H9 (cell line): ENCODE data around the gene ABHD12. TPM values are rescaled to one million over a fixed set of nuclear protein-coding genes. Genes with fewer than 3 reads are reported as not detected.

ENCODE experiments used
- DNase-seq: peaks from one replicate; pipeline ENCODE4 v3.0.0-alpha.2; 2017
- H2AFZ ChIP-seq: one replicate; pipeline ENCODE4 v1.6.1; 2013; ENCODE audit warnings: mild to moderate bottlenecking, low read length, control low read depth, moderate library complexity
- H2AK5ac ChIP-seq: 2 replicates; pipeline ENCODE4 v1.6.1; 2013; ENCODE audit warnings: low read length, control low read depth, mixed read lengths; ENCODE audit not compliant: insufficient read length
- H2BK120ac ChIP-seq: one replicate; pipeline ENCODE4 v1.6.1; 2013; ENCODE audit warnings: low read depth, mild to moderate bottlenecking, low read length, control low read depth, inconsistent platforms; ENCODE audit not compliant: poor library complexity, severe bottlenecking
- H2BK12ac ChIP-seq: 2 replicates; pipeline ENCODE4 v1.6.1; 2013; ENCODE audit warnings: low read length, control low read depth, mixed read lengths, low read depth; ENCODE audit not compliant: insufficient read length
- H2BK15ac ChIP-seq: 2 replicates; pipeline ENCODE4 v1.6.1; 2013; ENCODE audit warnings: low read depth, low read length, control low read depth
- H2BK20ac ChIP-seq: one replicate; pipeline ENCODE4 v1.6.1; 2013; ENCODE audit warnings: low read depth, mild to moderate bottlenecking, low read length, control low read depth, inconsistent platforms; ENCODE audit not compliant: poor library complexity, severe bottlenecking
- H2BK5ac ChIP-seq: 2 replicates; pipeline ENCODE4 v1.6.1; 2013; ENCODE audit warnings: low read length, control low read depth, mixed read lengths; ENCODE audit not compliant: insufficient read length
- H3K14ac ChIP-seq: 2 replicates; pipeline ENCODE4 v1.6.1; 2013; ENCODE audit warnings: low read length, control low read depth; ENCODE audit not compliant: insufficient read depth
- H3K18ac ChIP-seq: 2 replicates; pipeline ENCODE4 v1.6.1; 2013; ENCODE audit warnings: low read depth, mild to moderate bottlenecking, mixed read lengths, low read length, control low read depth; ENCODE audit not compliant: insufficient read length
- H3K23ac ChIP-seq: 2 replicates; pipeline ENCODE4 v1.6.1; 2013; ENCODE audit warnings: low read length, control low read depth, mixed read lengths, low read depth; ENCODE audit not compliant: insufficient read length
- H3K23me2 ChIP-seq: 2 replicates; pipeline ENCODE4 v1.6.1; 2013; ENCODE audit warnings: low read depth, mild to moderate bottlenecking, mixed read lengths, low read length, control low read depth; ENCODE audit not compliant: insufficient read length, poor library complexity, severe bottlenecking
- H3K27ac ChIP-seq: 2 replicates; pipeline ENCODE4 v1.5.1; 2013; ENCODE audit warnings: low read length, control low read depth, mixed read lengths, low read depth; ENCODE audit not compliant: insufficient read length
- H3K27me3 ChIP-seq: 2 replicates; pipeline ENCODE4 v1.6.1; 2013; ENCODE audit warnings: low read length, control low read depth, inconsistent platforms; ENCODE audit not compliant: insufficient read depth
- H3K4ac ChIP-seq: 2 replicates; pipeline ENCODE4 v1.6.1; 2013; ENCODE audit warnings: low read depth, mild to moderate bottlenecking, control low read depth, inconsistent platforms, low read length, moderate library complexity
- H3K4me1 ChIP-seq: 2 replicates; pipeline ENCODE4 v1.6.1; 2013; ENCODE audit warnings: low read length, control low read depth, inconsistent platforms; ENCODE audit not compliant: insufficient read depth
- H3K4me2 ChIP-seq: 2 replicates; pipeline ENCODE4 v1.6.1; 2013; ENCODE audit warnings: low read length, control low read depth, mixed read lengths; ENCODE audit not compliant: insufficient read length, insufficient read depth
- H3K56ac ChIP-seq: 2 replicates; pipeline ENCODE4 v1.6.1; 2013; ENCODE audit warnings: low read depth, mild to moderate bottlenecking, mixed read lengths, low read length, control low read depth; ENCODE audit not compliant: insufficient read length
- H3K79me1 ChIP-seq: 2 replicates; pipeline ENCODE4 v1.6.1; 2013; ENCODE audit warnings: low read depth, mild to moderate bottlenecking, moderate library complexity, low read length, control low read depth, inconsistent platforms; ENCODE audit not compliant: insufficient read depth, poor library complexity, severe bottlenecking
- H3K79me2 ChIP-seq: 2 replicates; pipeline ENCODE4 v1.6.1; 2013; ENCODE audit warnings: low read length, control low read depth, inconsistent platforms; ENCODE audit not compliant: insufficient read depth
- H3K9ac ChIP-seq: 2 replicates; pipeline ENCODE4 v1.6.1; 2013; ENCODE audit warnings: low read length, control low read depth, mixed read lengths; ENCODE audit not compliant: insufficient read length; ENCODE audit errors: extremely low read depth
- H3K9me3 ChIP-seq: one replicate; pipeline ENCODE4 v1.6.1; 2013; ENCODE audit warnings: low read depth, low read length, inconsistent platforms; ENCODE audit not compliant: control insufficient read depth
- H3T11ph ChIP-seq: one replicate; pipeline ENCODE4 v1.6.1; 2013; ENCODE audit warnings: mild to moderate bottlenecking, low read length, control low read depth, inconsistent platforms
- H4K20me1 ChIP-seq: one replicate; pipeline ENCODE4 v1.6.1; 2013; ENCODE audit not compliant: control insufficient read depth, insufficient read length, insufficient read depth
- H4K5ac ChIP-seq: 2 replicates; pipeline ENCODE4 v1.6.1; 2013; ENCODE audit warnings: low read depth, mild to moderate bottlenecking, mixed read lengths, low read length, control low read depth; ENCODE audit not compliant: insufficient read length
- H4K8ac ChIP-seq: replicated peaks from 2 replicates; pipeline ENCODE4 v1.6.1; 2013; ENCODE audit warnings: low read length, control low read depth, mixed read lengths, low read depth; ENCODE audit not compliant: insufficient read length
- H4K91ac ChIP-seq: 2 replicates; pipeline ENCODE4 v1.6.1; 2013; ENCODE audit warnings: low read depth, mild to moderate bottlenecking, moderate library complexity, mixed read lengths, low read length, control low read depth; ENCODE audit not compliant: insufficient read length
- H3K27ac Mint-ChIP-seq, 3 experiments: 2 replicates in 2 of 3; 3 replicates in 1 of 3; pipeline ENCODE4 v1.8.0; 2020 to 2021; ENCODE audit warnings: mixed read lengths in 3 of 3, mild to moderate bottlenecking in 1 of 3, moderate library complexity in 1 of 3
- H3K27me3 Mint-ChIP-seq: 2 replicates; pipeline ENCODE4 v1.8.0; 2021; ENCODE audit warnings: low read depth, mild to moderate bottlenecking, moderate library complexity, mixed read lengths
- H3K36me3 Mint-ChIP-seq, 3 experiments: 2 replicates in 2 of 3; 3 replicates in 1 of 3; pipeline ENCODE4 v1.8.0; 2020 to 2021; ENCODE audit warnings: low read depth in 3 of 3, mixed read lengths in 3 of 3; ENCODE audit not compliant: insufficient read depth in 1 of 3
- H3K4me1 Mint-ChIP-seq, 2 experiments: 2 replicates each; pipeline ENCODE4 v1.8.0; 2020; ENCODE audit warnings: mixed read lengths in 2 of 2
- H3K4me3 Mint-ChIP-seq, 2 experiments: 2 replicates in 1 of 2; 3 replicates in 1 of 2; pipeline ENCODE4 v1.8.0; 2020 to 2021; ENCODE audit warnings: mild to moderate bottlenecking in 2 of 2, mixed read lengths in 2 of 2, moderate library complexity in 1 of 2
- H3K9me3 Mint-ChIP-seq, 2 experiments: 2 replicates in 1 of 2; 3 replicates in 1 of 2; pipeline ENCODE4 v1.8.0; 2020; ENCODE audit warnings: mild to moderate bottlenecking in 2 of 2, mixed read lengths in 2 of 2, moderate library complexity in 1 of 2
- CTCF ChIP-seq: fragments of 200-600 bp; sonication (generic); conservative IDR thresholded peaks from 3 replicates; pipeline ENCODE4 v1.8.0; 2021; ENCODE audit warnings: antibody characterized with exemption, mild to moderate bottlenecking
- WGBS: extraction: QIAGEN DNeasy Blood & Tissue Kit; methylation state at CpG from one replicate; pipeline ENCODE4 v1.1.7; 2013; ENCODE audit warnings: missing lambda C conversion rate, low lambda C conversion rate, mixed read lengths; ENCODE audit not compliant: insufficient read length; ENCODE audit errors: extremely low coverage; 5-methylcytosine and 5-hydroxymethylcytosine counted together
- total RNA-seq: library from RNA; stranded (reverse); gene quantifications from 2 replicates; pipeline ENCODE4 v1.2.1, GENCODE V29; 2021

Gene ABHD12
- total RNA-seq, 1 experiment from 2014 or later, result 54.4 TPM

- H2BK5ac ChIP-seq, result no peak overlapping the region
- no peak overlapping the region for H4K8ac ChIP-seq
- peak overlapping the region; percentile 98; the same call in 1 of the 2 replicates for H3K14ac ChIP-seq
- no peak overlapping the region for H2BK12ac ChIP-seq
- H4K5ac ChIP-seq, result no peak overlapping the region
- H4K20me1 ChIP-seq, result no peaks in the 10 kb centered on the region
- no peak overlapping the region for H3K56ac ChIP-seq
- no peak overlapping the region for H2AK5ac ChIP-seq
- H2BK15ac ChIP-seq, result no peak overlapping the region
- no CpG with 5 or more reads among the region's 4 CpGs for WGBS
- no peaks in the 10 kb centered on the region for H3K4me1 ChIP-seq
- Mint-ChIP-seq H3K36me3 (peaks cover 14 to 32% (median 25%) of the 10 kb centered on the region in 3 experiments), H3K9me3 (peaks cover 18 to 20% of the 10 kb centered on the region in 2 experiments), H3K4me3 (peak overlapping the region; percentile 91 to 94), H3K27me3 (peaks cover 2% of the 10 kb centered on the region), H3K27ac (peak overlapping the region; percentile 97 to 99 (median 98); a peak in 6 of 7 replicates), H3K4me1 (peaks cover 16% of the 10 kb centered on the region in 2 experiments)
- TF ChIP-seq CTCF, result no peak
- H3T11ph ChIP-seq, result no peak overlapping the region
- no peak overlapping the region for H2BK120ac ChIP-seq
- peaks cover 12% of the 10 kb centered on the region; the same call in 1 of the 2 replicates for H3K79me2 ChIP-seq
- no peak overlapping the region for H3K4ac ChIP-seq
- no peak overlapping the region for H2BK20ac ChIP-seq
- H3K4me2 ChIP-seq, result peak overlapping the region; percentile 89
- no peak overlapping the region for H4K91ac ChIP-seq
- peaks cover 3% of the 10 kb centered on the region for H3K9me3 ChIP-seq
- no peak overlapping the region for H2AFZ ChIP-seq
- no peaks in the 10 kb centered on the region for H3K79me1 ChIP-seq
- no peak overlapping the region for H3K18ac ChIP-seq
- peak overlapping the region; percentile 79 for H3K27ac ChIP-seq
- no peak overlapping the region for H3K23ac ChIP-seq
- no peaks in the 10 kb centered on the region for H3K27me3 ChIP-seq
- peaks cover 2% of the 10 kb centered on the region for H3K23me2 ChIP-seq
- DNase-seq, result no peak
- peak overlapping the region; percentile 93 for H3K9ac ChIP-seq
Measured at GRCh38 chr20:25408170-25408547, 17.5 kb upstream of the ABHD12 start.
